GM19099 (cell line): ENCODE measurements around the gene SYK.

Experiments
- POLR2A ChIP-seq: IDR thresholded peaks from 3 replicates; pipeline ENCODE4 v1.6.1; 2011; ENCODE audit warnings: low read depth; ENCODE audit not compliant: insufficient read length; ENCODE audit errors: extremely low read depth

SYK gene

GRCh38 chr9:90836411-90837080 lies 34.9 kb downstream of the SYK start:
- TF ChIP-seq POLR2A: no peak

- no peak for TF ChIP-seq POLR2A
Observed at GRCh38 chr9:90838098-90838497, 36.5 kb downstream of the SYK start.

GRCh38 chr9:90838581-90839154 lies 37.0 kb downstream of the SYK start:
- no peak for TF ChIP-seq POLR2A

GRCh38 chr9:90839183-90839728 lies 37.6 kb downstream of the SYK start:
- TF ChIP-seq POLR2A: no peak

GRCh38 chr9:90840696-90841095 lies 39.1 kb downstream of the SYK start:
- TF ChIP-seq POLR2A: no peak

GRCh38 chr9:90841213-90841612 lies 39.6 kb downstream of the SYK start:
- no peak for TF ChIP-seq POLR2A

GRCh38 chr9:90841615-90842014 lies 40.0 kb downstream of the SYK start:
- TF ChIP-seq POLR2A: no peak

- TF ChIP-seq POLR2A: no peak
Observed at GRCh38 chr9:90842176-90842777, 40.7 kb downstream of the SYK start.

GRCh38 chr9:90842996-90843395 lies 41.4 kb downstream of the SYK start:
- no peak for TF ChIP-seq POLR2A

GRCh38 chr9:90843525-90843924 lies 41.9 kb downstream of the SYK start:
- TF ChIP-seq POLR2A: no peak

GRCh38 chr9:90844326-90844725 lies 42.7 kb downstream of the SYK start:
- TF ChIP-seq POLR2A: no peak

GRCh38 chr9:90846770-90847419 lies 45.3 kb downstream of the SYK start:
- no peak for TF ChIP-seq POLR2A

- no peak for TF ChIP-seq POLR2A
Observed at GRCh38 chr9:90847971-90848370, 46.4 kb downstream of the SYK start.

GRCh38 chr9:90848866-90849265 lies 47.2 kb downstream of the SYK start:
- TF ChIP-seq POLR2A: no peak

- no peak for TF ChIP-seq POLR2A
Observed at GRCh38 chr9:90851444-90851843, 49.8 kb downstream of the SYK start.

- no peak for TF ChIP-seq POLR2A
Observed at GRCh38 chr9:90853945-90854344, 52.3 kb downstream of the SYK start.
